HUES48 (cell line): Measurements from ENCODE around the gene SEPSECS.

ENCODE experiments used
- H3K27ac ChIP-seq: one replicate; pipeline ENCODE4 v1.7.0; 2013; ENCODE audit warnings: low read depth, low read length, inconsistent platforms
- H3K27me3 ChIP-seq: 2 replicates; pipeline ENCODE4 v1.6.1; 2013; ENCODE audit warnings: mild to moderate bottlenecking, low read length; ENCODE audit not compliant: control insufficient read depth, insufficient read depth
- H3K36me3 ChIP-seq: 2 replicates; pipeline ENCODE4 v1.6.1; 2013; ENCODE audit warnings: low read length; ENCODE audit not compliant: control insufficient read depth, insufficient read depth
- H3K4me1 ChIP-seq: 2 replicates; pipeline ENCODE4 v1.6.1; 2013; ENCODE audit warnings: mild to moderate bottlenecking, low read length; ENCODE audit not compliant: control insufficient read depth, insufficient read depth
- H3K4me3 ChIP-seq: 2 replicates; pipeline ENCODE4 v1.5.1; 2013; ENCODE audit warnings: mild to moderate bottlenecking, low read depth, low read length
- H3K9ac ChIP-seq: 2 replicates; pipeline ENCODE4 v1.6.1; 2013; ENCODE audit warnings: mild to moderate bottlenecking, low read depth, low read length, moderate library complexity
- H3K9me3 ChIP-seq: 2 replicates; pipeline ENCODE4 v1.6.1; 2013; ENCODE audit warnings: low read length; ENCODE audit not compliant: control insufficient read depth, insufficient read depth

SEPSECS gene

DNA sequence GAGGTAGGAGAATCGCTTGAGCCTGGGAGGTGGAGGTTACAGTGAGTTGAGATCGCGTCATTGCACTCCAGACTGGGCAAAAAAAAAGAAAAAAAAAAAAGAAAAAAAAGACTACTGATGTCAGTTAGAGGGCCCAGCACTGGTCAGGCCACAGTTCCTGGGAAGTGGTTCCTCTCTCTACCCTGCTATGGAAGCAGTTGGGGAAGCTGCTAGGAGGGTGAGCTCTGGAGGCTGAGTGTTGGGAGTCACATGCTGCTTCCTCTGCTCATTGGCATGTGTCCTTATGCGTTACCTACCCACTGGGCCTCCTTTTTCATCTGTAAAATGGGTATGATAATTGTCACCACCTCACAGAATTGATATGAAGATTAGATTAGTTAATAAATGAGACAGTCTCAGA lies 50.7 kb downstream of the SEPSECS start:
- Histone ChIP-seq H3K27me3 (no peaks in the 10 kb centered on the region), H3K27ac (no peak overlapping the region), H3K9me3 (no peaks in the 10 kb centered on the region), H3K4me3 (no peak overlapping the region), H3K4me1 (no peaks in the 10 kb centered on the region; the same call in 1 of the 2 replicates), H3K9ac (no peak overlapping the region), H3K36me3 (no peaks in the 10 kb centered on the region)

DNA sequence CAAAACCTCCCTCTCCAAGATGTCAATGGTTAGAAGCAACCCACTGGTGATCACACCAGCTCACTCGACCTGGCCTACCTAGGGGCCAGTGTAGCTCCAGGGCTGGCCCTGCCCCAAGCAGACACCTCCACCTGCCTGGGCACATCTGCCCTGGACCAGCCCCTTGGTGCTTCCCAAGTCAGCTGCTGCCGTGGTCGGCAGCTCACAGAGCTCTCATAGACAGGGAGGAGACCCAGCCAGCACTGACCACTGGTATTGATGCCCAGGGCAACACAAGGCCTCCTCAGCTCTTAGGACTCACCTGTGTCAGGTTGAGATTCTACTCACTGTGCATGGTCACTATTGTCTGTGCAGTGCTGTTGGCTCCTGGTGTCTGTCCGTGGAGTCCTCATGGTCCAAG lies 51.7 kb downstream of the SEPSECS start:
- Histone ChIP-seq H3K27ac (no peak overlapping the region), H3K4me1 (no peaks in the 10 kb centered on the region; the same call in 1 of the 2 replicates), H3K27me3 (no peaks in the 10 kb centered on the region), H3K9ac (no peak overlapping the region), H3K4me3 (no peak overlapping the region), H3K9me3 (no peaks in the 10 kb centered on the region), H3K36me3 (no peaks in the 10 kb centered on the region)

DNA sequence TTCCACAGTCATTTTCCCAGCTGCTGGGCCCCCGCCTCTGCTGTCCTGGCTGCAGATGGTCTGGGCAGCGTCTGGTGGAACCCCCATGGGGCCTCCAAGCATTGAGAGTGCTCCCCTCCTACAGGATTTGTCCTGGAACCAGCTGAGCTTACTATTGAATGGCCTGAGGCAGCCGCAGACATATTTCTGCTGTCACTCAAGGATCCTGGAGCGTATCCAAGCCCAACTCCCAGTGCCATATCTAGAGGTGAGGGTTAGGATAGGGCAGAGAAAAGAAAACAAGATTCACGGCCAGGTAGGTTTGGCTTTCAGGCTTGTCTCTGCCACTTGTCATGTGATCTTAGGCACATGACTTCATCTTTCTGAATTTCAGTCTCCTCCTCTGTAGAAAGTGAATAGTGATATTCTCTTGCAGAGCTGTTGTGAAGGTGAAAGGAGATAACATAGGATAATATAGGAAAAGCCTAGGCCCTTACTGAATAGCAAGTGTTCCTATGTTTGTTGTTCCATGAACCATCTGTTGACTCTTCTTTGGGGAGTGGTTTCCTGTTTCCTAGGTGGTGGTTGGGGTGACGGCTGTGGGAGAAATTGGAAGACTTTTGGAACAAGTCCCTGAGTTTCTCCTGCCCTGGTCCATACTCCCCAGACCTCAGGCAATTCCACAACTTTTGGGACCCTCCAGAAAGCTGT lies 52.3 kb downstream of the SEPSECS start:
- no peak overlapping the region for H3K4me3 ChIP-seq
- no peaks in the 10 kb centered on the region for H3K36me3 ChIP-seq
- no peaks in the 10 kb centered on the region for H3K9me3 ChIP-seq
- no peak overlapping the region for H3K9ac ChIP-seq
- no peaks in the 10 kb centered on the region; the same call in 1 of the 2 replicates for H3K4me1 ChIP-seq
- H3K27me3 ChIP-seq = no peaks in the 10 kb centered on the region
- H3K27ac ChIP-seq = no peak overlapping the region

DNA sequence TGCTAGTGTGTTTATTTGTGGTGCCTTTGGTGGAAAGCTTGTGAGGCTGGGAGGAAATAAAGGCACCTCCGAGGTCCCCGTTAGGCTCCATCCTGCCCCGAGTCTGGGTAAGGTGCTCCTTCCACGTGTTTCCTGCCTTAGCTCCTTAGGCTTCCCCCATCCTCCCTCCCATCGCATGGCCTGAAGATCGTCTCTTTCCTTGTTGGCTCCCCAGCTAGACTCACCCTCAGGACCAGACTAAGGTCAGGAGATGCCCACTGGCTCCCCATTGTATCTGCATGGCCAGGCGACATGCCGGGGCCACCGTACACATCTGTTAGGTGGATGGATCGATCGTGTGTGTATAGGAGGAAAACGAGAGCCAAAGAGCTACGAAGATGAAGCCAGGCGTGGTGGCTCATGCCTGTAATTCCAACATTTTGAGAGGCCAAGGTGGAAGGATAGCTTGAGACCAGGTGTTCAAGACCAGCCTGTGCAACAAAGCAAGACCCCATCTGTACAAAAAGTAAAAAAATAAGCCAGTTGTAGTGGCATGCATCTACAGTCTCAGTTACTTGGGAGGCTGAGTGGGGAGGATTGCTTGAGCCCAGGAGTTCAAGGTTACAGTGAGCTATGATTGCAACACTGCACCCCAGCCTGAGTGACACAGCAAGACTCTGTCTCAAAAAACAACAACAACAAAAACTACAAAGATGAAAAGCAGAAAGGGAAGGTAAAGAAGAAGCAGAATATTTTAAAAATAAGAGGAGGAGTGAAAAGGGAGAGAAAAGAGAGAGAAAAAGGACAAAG lies 53.7 kb downstream of the SEPSECS start:
- no peaks in the 10 kb centered on the region for H3K27me3 ChIP-seq
- H3K9me3 ChIP-seq = no peaks in the 10 kb centered on the region
- no peak overlapping the region for H3K4me3 ChIP-seq
- no peaks in the 10 kb centered on the region for H3K4me1 ChIP-seq
- no peaks in the 10 kb centered on the region for H3K36me3 ChIP-seq
- H3K9ac ChIP-seq = no peak overlapping the region
- H3K27ac ChIP-seq = no peak overlapping the region

DNA sequence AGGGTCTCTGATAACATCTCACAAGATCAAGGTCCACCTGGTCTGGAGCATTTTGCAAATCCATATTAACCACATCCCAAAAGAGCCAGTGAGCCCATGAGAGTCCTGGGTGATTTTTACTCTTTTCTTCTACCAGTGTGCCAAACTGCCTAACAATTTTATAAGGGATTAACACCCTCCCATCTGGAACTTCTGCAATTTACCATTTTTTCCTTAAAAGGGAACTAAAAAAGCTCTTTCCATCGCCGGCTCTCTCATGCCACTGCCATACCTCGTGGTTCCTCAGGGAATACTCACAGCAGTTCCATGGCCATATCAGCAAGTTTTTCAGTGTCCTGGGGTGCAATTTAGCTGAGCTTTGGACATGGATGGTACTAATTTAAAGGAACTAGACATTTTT lies 55.7 kb downstream of the SEPSECS start:
- H3K9ac ChIP-seq = no peak overlapping the region
- no peak overlapping the region for H3K4me3 ChIP-seq
- H3K36me3 ChIP-seq = no peaks in the 10 kb centered on the region
- H3K27me3 ChIP-seq = no peaks in the 10 kb centered on the region
- H3K9me3 ChIP-seq = no peaks in the 10 kb centered on the region
- no peak overlapping the region for H3K27ac ChIP-seq
- H3K4me1 ChIP-seq = no peaks in the 10 kb centered on the region

DNA sequence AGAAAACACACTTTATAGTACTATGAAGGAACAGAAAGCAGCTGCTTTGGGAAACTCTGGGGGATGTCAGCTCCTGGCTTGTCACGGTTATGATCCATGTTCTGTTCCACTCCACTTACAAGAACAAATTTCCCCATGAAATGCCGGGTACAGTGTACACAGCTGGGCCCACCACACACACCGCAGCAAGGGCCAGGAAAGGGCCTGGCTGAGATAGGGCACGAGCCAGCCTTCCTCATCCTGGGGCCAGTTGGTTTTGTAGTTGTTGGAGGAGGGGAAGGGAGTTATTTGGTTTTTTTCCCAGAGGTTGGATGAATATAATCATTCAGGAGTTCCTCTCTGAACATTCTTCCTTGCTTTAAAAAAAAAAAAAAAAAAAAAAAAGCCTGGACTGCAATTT lies 56.8 kb downstream of the SEPSECS start:
- Histone ChIP-seq H3K4me3 (no peak overlapping the region), H3K27me3 (no peaks in the 10 kb centered on the region), H3K36me3 (no peaks in the 10 kb centered on the region), H3K27ac (no peak overlapping the region), H3K4me1 (no peaks in the 10 kb centered on the region), H3K9me3 (no peaks in the 10 kb centered on the region), H3K9ac (no peak overlapping the region)

DNA sequence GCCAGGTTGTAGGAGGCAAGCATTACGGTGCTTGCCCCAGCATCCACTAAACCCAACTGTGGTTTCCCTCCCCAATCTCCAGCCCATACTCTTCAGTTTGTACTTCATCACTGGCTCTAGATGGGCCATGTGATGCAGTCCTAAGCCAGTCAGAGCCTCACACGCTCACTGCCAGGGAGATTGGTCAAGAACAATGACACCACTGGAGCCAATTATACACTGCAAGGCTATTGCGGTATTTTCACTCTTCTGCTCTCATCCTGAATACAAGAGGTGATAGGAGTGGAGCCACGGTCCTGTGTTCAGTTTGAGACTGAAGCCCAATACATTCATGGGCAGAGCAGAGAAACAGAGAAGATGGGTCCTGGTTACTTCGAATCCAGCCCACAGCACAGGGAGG lies 58.4 kb downstream of the SEPSECS start:
- H3K27me3 ChIP-seq = no peaks in the 10 kb centered on the region
- H3K27ac ChIP-seq = no peak overlapping the region
- H3K4me1 ChIP-seq = no peaks in the 10 kb centered on the region
- no peaks in the 10 kb centered on the region for H3K36me3 ChIP-seq
- no peak overlapping the region for H3K4me3 ChIP-seq
- no peaks in the 10 kb centered on the region for H3K9me3 ChIP-seq
- no peak overlapping the region for H3K9ac ChIP-seq

DNA sequence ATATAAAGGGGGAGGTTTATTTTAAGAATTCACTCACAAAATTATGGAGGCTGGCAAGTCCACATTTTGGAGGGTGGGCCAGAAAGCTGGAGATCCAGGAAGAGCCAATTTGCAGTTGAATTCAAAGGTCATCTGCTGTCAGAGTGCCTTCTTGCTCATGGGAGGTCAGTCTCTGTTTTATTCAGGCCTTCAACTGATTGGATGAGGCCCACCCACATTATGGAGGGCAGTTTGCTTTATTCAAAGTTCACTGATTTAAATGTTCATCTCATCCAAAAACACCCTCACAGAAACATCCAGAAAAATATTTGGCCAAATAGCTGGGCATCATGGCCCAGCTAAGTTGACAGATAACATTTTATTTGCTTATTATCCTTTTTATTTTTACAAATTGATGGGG lies 59.5 kb downstream of the SEPSECS start:
- no peak overlapping the region for H3K4me3 ChIP-seq
- no peaks in the 10 kb centered on the region for H3K36me3 ChIP-seq
- no peaks in the 10 kb centered on the region for H3K4me1 ChIP-seq
- no peak overlapping the region for H3K27ac ChIP-seq
- no peaks in the 10 kb centered on the region for H3K9me3 ChIP-seq
- H3K27me3 ChIP-seq = no peaks in the 10 kb centered on the region
- no peak overlapping the region for H3K9ac ChIP-seq

DNA sequence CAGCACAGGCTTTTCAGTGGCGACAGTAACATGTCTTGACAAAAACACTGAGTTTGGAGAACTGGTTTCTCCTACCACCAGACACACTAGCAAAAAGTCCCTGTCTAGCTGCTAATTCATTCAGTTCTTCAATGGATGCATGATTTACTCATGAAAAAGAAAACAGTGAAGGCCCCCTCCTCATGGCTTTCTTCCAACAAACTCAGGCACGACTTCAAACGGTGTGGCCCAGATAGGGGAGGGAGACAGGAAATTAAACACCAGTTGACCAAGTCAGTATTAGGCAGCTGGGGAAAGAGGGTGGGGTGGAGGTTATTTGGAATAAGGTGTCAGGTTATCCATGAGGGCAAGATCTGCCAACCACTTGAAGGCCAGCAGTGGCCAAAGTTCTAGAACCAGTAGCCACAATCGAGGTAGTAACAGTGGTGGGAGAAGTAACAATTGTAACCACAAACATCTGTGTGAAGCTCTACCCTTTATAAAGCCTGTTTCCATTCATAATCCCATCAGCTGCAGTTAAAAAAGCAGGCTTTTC lies 60.2 kb downstream of the SEPSECS start:
- Histone ChIP-seq H3K9ac (no peak overlapping the region), H3K27ac (no peak overlapping the region), H3K27me3 (no peaks in the 10 kb centered on the region), H3K4me3 (no peak overlapping the region), H3K9me3 (no peaks in the 10 kb centered on the region), H3K4me1 (no peaks in the 10 kb centered on the region), H3K36me3 (no peaks in the 10 kb centered on the region)

DNA sequence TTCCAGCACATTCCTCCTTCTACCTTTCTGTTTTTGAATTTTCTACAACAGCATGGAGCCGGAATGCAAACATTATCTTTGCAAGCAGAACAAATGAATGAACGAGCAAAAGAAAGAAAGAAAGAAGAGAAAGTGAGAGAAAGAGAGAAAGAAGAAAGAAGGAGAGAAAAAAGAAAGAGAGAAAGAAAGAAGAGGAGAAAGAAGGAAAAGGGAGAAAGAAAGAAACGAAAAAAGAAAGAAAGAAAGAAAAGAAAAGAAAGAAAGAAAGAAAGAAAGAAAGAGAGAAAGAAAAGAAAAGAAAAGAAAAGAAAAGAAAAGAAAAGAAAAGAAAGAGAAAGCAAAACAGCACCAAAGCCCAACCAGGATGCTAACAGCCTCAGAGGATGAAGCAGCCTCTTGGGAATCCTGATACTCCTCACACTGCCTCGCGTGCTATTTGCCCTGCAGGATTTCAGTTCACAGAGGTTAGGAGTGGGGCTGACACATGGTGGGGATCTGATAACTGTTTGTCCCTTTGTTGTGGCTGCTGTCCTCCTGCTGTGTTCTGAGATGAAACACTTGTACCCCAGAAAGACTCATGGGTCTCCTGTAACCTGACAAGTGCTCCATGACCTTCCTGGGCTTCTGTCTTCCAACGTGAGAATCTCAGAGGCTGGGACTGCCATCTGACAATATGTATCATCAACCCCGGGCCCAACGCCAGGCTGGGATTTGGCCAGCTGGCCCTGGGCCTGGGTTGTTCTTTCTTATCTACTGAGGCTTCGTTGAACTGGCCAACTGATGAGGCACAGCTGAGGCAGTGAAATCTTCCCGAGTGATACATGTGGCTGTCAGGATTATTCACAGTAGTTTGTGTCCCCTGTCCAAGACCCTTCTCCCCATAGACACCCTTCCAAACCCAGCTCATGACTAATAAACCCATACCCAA lies 61.0 kb downstream of the SEPSECS start:
- 0 out of 2 replicates have a peak, but pooled peaks cover under 1% of the 10 kb centered on the region for H3K9me3 ChIP-seq
- no peak overlapping the region for H3K4me3 ChIP-seq
- no peaks in the 10 kb centered on the region for H3K4me1 ChIP-seq
- no peaks in the 10 kb centered on the region for H3K27me3 ChIP-seq
- H3K27ac ChIP-seq = no peak overlapping the region
- no peak overlapping the region for H3K9ac ChIP-seq
- H3K36me3 ChIP-seq = no peaks in the 10 kb centered on the region
